GM12878 (cell line): Measurements from ENCODE around the gene MFSD1. TPM values are rescaled to one million over a fixed set of nuclear protein-coding genes. Genes with fewer than 3 reads are reported as not detected.
A peak's percentile ranks its signal among the peaks of the same experiment; 100 is the strongest.

Source experiments
- ATAC-seq: fragments of 200-7000 bp; cut with Tn5 transposase; 3 replicates; pipeline ENCODE4 v1.9.1; 2020; ENCODE audit warnings: mild to moderate bottlenecking, moderate library complexity
- BruUV-seq: library from RNA; stranded (reverse); fragments of 400-500 nt; replicated peaks from 2 replicates; lab custom pipeline; 2021; lab: Mats Ljungman, UMichigan
- CTCF ChIA-PET: fragments of 300-600 bp; sonication (Branson Sonifier 250); formaldehyde crosslinking; extraction: SDS; loops from one replicate; lab custom pipeline; 2021; ENCODE audit warnings: inconsistent platforms; lab: Yijun Ruan, JAX
- POLR2A ChIA-PET: fragments of 350-600 bp; formaldehyde crosslinking; extraction: SDS; loops from one replicate; lab custom pipeline; 2021; ENCODE audit warnings: inconsistent platforms; lab: Charles Lee
- RAD21 ChIA-PET: fragments of 300-600 bp; sonication (Branson Sonifier 250); formaldehyde crosslinking; loops from one replicate; lab custom pipeline; 2023; ENCODE audit warnings: antibody characterized with exemption; ENCODE audit not compliant: unreplicated experiment; lab: Charles Lee
- SMC1A ChIA-PET: fragments of 300-600 bp; sonication (Branson Sonifier 250); formaldehyde crosslinking; loops from one replicate; lab custom pipeline; 2023; ENCODE audit not compliant: unreplicated experiment, uncharacterized antibody; lab: Charles Lee
- DNase-seq: peaks from one replicate; pipeline ENCODE4 v3.0.0-alpha.2; 2011; ENCODE audit warnings: low read depth, low spot score
- FAIRE-seq: peaks from 3 replicates; lab custom pipeline; 2011; peaks lifted over from hg19 to GRCh38; lab: Jason Lieb, UNC
- H2AFZ ChIP-seq: 2 replicates; pipeline ENCODE4 v1.6.0; 2011; ENCODE audit warnings: low read depth, low read length, control low read depth; ENCODE audit not compliant: control insufficient read depth
- H3K27ac ChIP-seq: 2 replicates; pipeline ENCODE4 v1.5.1; 2011; ENCODE audit warnings: control low read depth; ENCODE audit not compliant: control insufficient read depth, insufficient read depth
- H3K27me3 ChIP-seq, 2 experiments: replicated peaks in 1 of 2; 2 replicates each; pipeline versions ENCODE4 v1.6.0 to v1.6.1; 2011; ENCODE audit warnings: low read length in 1 of 2; ENCODE audit not compliant: control insufficient read depth in 2 of 2, insufficient read depth in 2 of 2
- H3K36me3 ChIP-seq, 2 experiments: 2 replicates each; pipeline ENCODE4 v1.5.1; 2011; ENCODE audit warnings: low read length in 1 of 2; ENCODE audit not compliant: control insufficient read depth in 2 of 2, insufficient read depth in 2 of 2
- H3K4me1 ChIP-seq: 2 replicates; pipeline ENCODE4 v1.6.1; 2011; ENCODE audit warnings: mild to moderate bottlenecking, low read length, moderate library complexity, mixed read lengths; ENCODE audit not compliant: control insufficient read depth, insufficient read depth
- H3K4me2 ChIP-seq: 2 replicates; pipeline ENCODE4 v1.6.0; 2011; ENCODE audit warnings: control low read depth; ENCODE audit not compliant: control insufficient read depth, insufficient read depth
- H3K4me3 ChIP-seq: fragments of 200-600 bp; sonication (generic); 2 replicates; pipeline ENCODE4 v1.5.1; 2016
- H3K79me2 ChIP-seq: 2 replicates; pipeline ENCODE4 v1.6.0; 2011; ENCODE audit warnings: low read length; ENCODE audit not compliant: control insufficient read depth, insufficient read depth
- H3K9ac ChIP-seq: 2 replicates; pipeline ENCODE4 v1.8.0; 2011; ENCODE audit warnings: low read length, control low read depth, mixed read lengths; ENCODE audit not compliant: control insufficient read depth, insufficient read depth
- H3K9me3 ChIP-seq: replicated peaks from 3 replicates; pipeline ENCODE4 v1.5.1; 2011; ENCODE audit warnings: mild to moderate bottlenecking, low read length; ENCODE audit not compliant: control insufficient read depth, insufficient read depth
- H4K20me1 ChIP-seq: 2 replicates; pipeline ENCODE4 v1.6.0; 2011; ENCODE audit not compliant: control insufficient read depth, insufficient read depth
- CHD4 ChIP-seq: fragments of 200-600 bp; sonication (generic); IDR thresholded peaks from 2 replicates; pipeline ENCODE4 v1.6.1; 2016; ENCODE audit warnings: mild to moderate bottlenecking
- CTCF ChIP-seq, 3 experiments: IDR thresholded peaks in 2 of 3; conservative IDR thresholded peaks in 1 of 3; 2 replicates each; pipeline ENCODE4 v1.5.1; 2011; ENCODE audit warnings: low read depth in 3 of 3, low read length in 3 of 3, mild to moderate bottlenecking in 3 of 3, control low read depth in 2 of 3, moderate library complexity in 2 of 3, inconsistent platforms in 1 of 3, mixed read lengths in 1 of 3; ENCODE audit not compliant: control insufficient read depth in 2 of 3, insufficient read depth in 1 of 3; ENCODE audit errors: extremely low read depth in 1 of 3
- E2F8 ChIP-seq: fragments of 450-650 bp; IDR thresholded peaks from 2 replicates; pipeline ENCODE4 v1.6.1; 2018; ENCODE audit warnings: mild to moderate bottlenecking, low read depth, moderate library complexity; ENCODE audit not compliant: partially characterized antibody
- RAD21 ChIP-seq: IDR thresholded peaks from 2 replicates; pipeline ENCODE4 v1.6.1; 2011; ENCODE audit warnings: mild to moderate bottlenecking, low read depth, low read length, moderate library complexity; ENCODE audit not compliant: insufficient read depth
- SMC3 ChIP-seq: IDR thresholded peaks from 2 replicates; pipeline ENCODE4 v1.6.1; 2011; ENCODE audit warnings: low read length, improper control_type of control experiment, borderline replicate concordance
- TAF1 ChIP-seq: IDR thresholded peaks from 2 replicates; pipeline ENCODE4 v1.6.1; 2011; ENCODE audit warnings: mild to moderate bottlenecking, low read depth, low read length, borderline replicate concordance
- YY1 ChIP-seq: IDR thresholded peaks from 2 replicates; pipeline ENCODE4 v1.6.1; 2011; ENCODE audit warnings: low read depth, mild to moderate bottlenecking, low read length
- WGBS: methylation state at CpG from one replicate; pipeline ENCODE4 v1.1.6; 2016; ENCODE audit warnings: low lambda C conversion rate; ENCODE audit not compliant: insufficient replicate concordance, insufficient coverage; ENCODE audit errors: missing lambda C conversion rate; 5-methylcytosine and 5-hydroxymethylcytosine counted together
- in situ Hi-C: fragments of 300-500 bp; cut with MboI; formaldehyde crosslinking; loops from 9 replicates; pipeline ENCODE4 v1.14.3; 2018; ENCODE audit warnings: mixed read lengths
- intact Hi-C: fragments of 100-400 bp; cut with micrococcal nuclease; formaldehyde crosslinking; loops from one replicate; pipeline ENCODE4 v1.14.2; 2022; ENCODE audit not compliant: unreplicated experiment
- polyA plus RNA-seq, 11 experiments: library from polyadenylated mRNA; depleted of rRNA in 4 of 11; unstranded in 6 of 11; stranded (reverse) in 5 of 11; fragments of >200 nt; fragmentation: Nextera tagmentation in 4 of 11; fragmentation: Illumina TruSeq in 1 of 11; extraction: Ambion mirVana in 4 of 11; extraction: Trizol in 1 of 11; gene quantifications; 1 replicate in 1 of 11; 2 replicates in 10 of 11; pipeline versions ENCODE4 v1.2.1 to v1.2.3, GENCODE V29; 2011 to 2016; ENCODE audit warnings: inconsistent platforms in 2 of 11, missing spikeins in 2 of 11, low read depth in 1 of 11
- total RNA-seq, 4 experiments: library from RNA; depleted of rRNA in 3 of 4; stranded (reverse); fragments of >200 nt in 3 of 4; fragmentation: Illumina TruSeq in 1 of 4; extraction: Trizol in 1 of 4; gene quantifications; 2 replicates each; pipeline versions ENCODE4 v1.2.1 to v1.2.3, GENCODE V29; 2013 to 2021

MFSD1 gene
- total and polyA plus RNA-seq, 10 of the 15 experiments (the other 5 are each of a cell fraction or from before 2014, with no cell fraction given), result 7.3 to 41.7 (median 28.6) TPM

GRCh38 chr3:158842976-158843375 lies 41.1 kb downstream of the MFSD1 start (continued):
- TF ChIP-seq E2F8, result no peak

GRCh38 chr3:158845765-158846350 lies 44.0 kb downstream of the MFSD1 start:
- TF ChIP-seq SMC3, result peak; percentile 56; the same call in 1 of the 2 replicates
- TF ChIP-seq YY1, result peak; percentile 35; the same call in 1 of the 2 replicates
- TF ChIP-seq RAD21, result peak; percentile 83
- peak; percentile 59 to 81 (median 68) for TF ChIP-seq CTCF (IDR thresholded peaks at IDR 0.05 in 2 of 3, conservative IDR thresholded peaks at IDR 0.05 in 1 of 3; ENCODE audit: control insufficient read depth in 2 of 3, extremely low read depth in 1 of 3, insufficient read depth in 1 of 3, low read depth in 3 of 3, low read length in 3 of 3)
- TF ChIP-seq TAF1, result no peak
- no peak for TF ChIP-seq CHD4
- TF ChIP-seq, all 136 proteins: peak for 4
- Histone ChIP-seq H3K27ac (no peak overlapping the region), H3K27me3 (no peaks in the 10 kb centered on the region), H3K4me3 (no peak overlapping the region), H3K4me2 (no peak overlapping the region), H4K20me1 (no peaks in the 10 kb centered on the region), H2AFZ (peak overlapping the region; percentile 43; the same call in 1 of the 2 replicates), H3K4me1 (peaks cover 9% of the 10 kb centered on the region), H3K9ac (no peak overlapping the region), H3K79me2 (no peaks in the 10 kb centered on the region), H3K9me3 (no peaks in the 10 kb centered on the region), H3K36me3 (no peaks in the 10 kb centered on the region)
- FAIRE-seq (peak; percentile 78), ATAC-seq (peak; percentile 64), DNase-seq (no peak)
- ChIA-PET POLR2A (interaction anchor here (0.5 to 0.6 kb wide), 2 partner anchors 18 to 186 kb away, joined by 3 to 4 read pairs; no protein-coding TSS in a partner anchor), SMC1A (interaction anchor here (0.6 to 3.0 kb wide), 12 partner anchors 11 to 959 kb away, joined by 3 to 41 read pairs (median 4); no protein-coding TSS in a partner anchor), CTCF (interaction anchor here (0.6 to 7.3 kb wide), 26 partner anchors 8 to 954 kb away, joined by 3 to 141 read pairs (median 4); no protein-coding TSS in a partner anchor), RAD21 (interaction anchor here (1.3 to 4.0 kb wide), 5 partner anchors 9 to 960 kb away, joined by 3 to 62 read pairs (median 8); no protein-coding TSS in a partner anchor)
- intact Hi-C loops (loop anchor here (1.0 to 10.0 kb wide), 3 partner anchors 219 to 414 kb away; partner anchors contain the start of gene IQCJ), in situ Hi-C loops (loop anchor here (5.0 kb wide), 2 partner anchors 411 to 971 kb away; no protein-coding TSS in a partner anchor)
- 20% methylated on average over 5 of the region's 5 CpGs for WGBS
- BruUV-seq, result no TSS peak
